Muscle of leg (tissue), 11 donors: ENCODE results near the gene HCAR2. TPM values are rescaled to one million over a fixed set of nuclear protein-coding genes. Genes with fewer than 3 reads are reported as not detected.
"Not testable (repeated sequence)": the region's sequence is repeated elsewhere in the genome, so short reads cannot be mapped to it uniquely, and the experiment has no call there.

Source experiments
- DNase-seq: peaks from one replicate; pipeline ENCODE4 v3.0.0; 2013
- H3K27ac ChIP-seq: one replicate; pipeline ENCODE4 v1.5.1; 2013; ENCODE audit warnings: mild to moderate bottlenecking, low read length, control low read depth
- H3K27me3 ChIP-seq: one replicate; pipeline ENCODE4 v1.6.1; 2013; ENCODE audit warnings: low read length; ENCODE audit not compliant: control insufficient read depth, insufficient read depth
- H3K36me3 ChIP-seq: one replicate; pipeline ENCODE4 v1.6.1; 2013; ENCODE audit warnings: low read length; ENCODE audit not compliant: control insufficient read depth, insufficient read depth
- H3K4me1 ChIP-seq: one replicate; pipeline ENCODE4 v1.6.1; 2013; ENCODE audit warnings: low read length; ENCODE audit not compliant: control insufficient read depth, insufficient read depth
- H3K4me3 ChIP-seq: one replicate; pipeline ENCODE4 v1.5.1; 2013; ENCODE audit warnings: low read length, control low read depth
- H3K9me3 ChIP-seq: replicated peaks from 2 replicates; pipeline ENCODE4 v1.6.1; 2013; ENCODE audit warnings: low read depth, low read length; ENCODE audit not compliant: control insufficient read depth
- WGBS: methylation state at CpG from one replicate; pipeline ENCODE4 v1.1.5; 2013; ENCODE audit warnings: missing lambda C conversion rate; ENCODE audit not compliant: insufficient coverage; 5-methylcytosine and 5-hydroxymethylcytosine counted together
- polyA plus RNA-seq, 8 donors: library from polyadenylated mRNA; unstranded; fragments of 120-200 nt; gene quantifications; one replicate each; pipeline versions ENCODE4 v1.2.1 to v1.2.3, GENCODE V29; 2013; ENCODE audit warnings: inconsistent platforms in 1 of 8, low replicate concordance in 1 of 8; ENCODE audit not compliant: insufficient read length in 8 of 8, insufficient read depth in 1 of 8
- total RNA-seq: library from RNA; stranded (reverse); fragments of 120-200 nt; gene quantifications from one replicate; pipeline ENCODE4 v1.2.4, GENCODE V29; 2013

Gene HCAR2
- total and polyA plus RNA-seq, 9 donors, result 0.06 to 1.7 (median 0.17) TPM; not detected in 3

GRCh38 chr12:122716658-122717057 is 13.5 kb upstream of the HCAR2 start, which contains the start of gene HCAR3:
Gene HCAR3 (minus strand): TSS chr12:122716811. CDS start chr12:122716737, 74 bp downstream.
- H3K36me3 ChIP-seq, H3K27me3 ChIP-seq, H3K27ac ChIP-seq, H3K4me3 ChIP-seq, H3K9me3 ChIP-seq, H3K4me1 ChIP-seq, DNase-seq: not testable (repeated sequence)
- WGBS, result 92% methylated on average over 5 of the region's 10 CpGs

GRCh38 chr12:122715211-122715610 is 12.1 kb upstream of the HCAR2 start:
- WGBS, result 47% methylated on average over 5 of the region's 6 CpGs

GRCh38 chr12:122713491-122714188 is 10.5 kb upstream of the HCAR2 start:
- not testable (repeated sequence) for H3K36me3 ChIP-seq, H3K27me3 ChIP-seq, H3K4me1 ChIP-seq, H3K27ac ChIP-seq, DNase-seq, H3K4me3 ChIP-seq, H3K9me3 ChIP-seq
- WGBS, result no CpG with 5 or more reads among the region's 10 CpGs

More at GRCh38 chr12:122715211-122715610, 12.1 kb upstream of the HCAR2 start:
- H3K4me3 ChIP-seq, H3K27me3 ChIP-seq, DNase-seq, H3K4me1 ChIP-seq, H3K9me3 ChIP-seq, H3K36me3 ChIP-seq, H3K27ac ChIP-seq: not testable (repeated sequence)

- H3K4me3 ChIP-seq, H3K9me3 ChIP-seq, H3K27me3 ChIP-seq, H3K27ac ChIP-seq, H3K36me3 ChIP-seq, H3K4me1 ChIP-seq: not testable (repeated sequence)
- no CpG with 5 or more reads among the region's 1 CpG for WGBS
- peak; percentile 23 for DNase-seq
Observed at GRCh38 chr12:122711266-122711665, 8.1 kb upstream of the HCAR2 start.

- not testable (repeated sequence) for H3K4me1 ChIP-seq, H3K4me3 ChIP-seq, H3K27me3 ChIP-seq, H3K9me3 ChIP-seq, H3K36me3 ChIP-seq, H3K27ac ChIP-seq, DNase-seq
- WGBS, result 20% methylated on average over 1 of the region's 2 CpGs
Observed at GRCh38 chr12:122710341-122710740, 7.2 kb upstream of the HCAR2 start.

GRCh38 chr12:122709287-122709686 is 6.1 kb upstream of the HCAR2 start:
- not testable (repeated sequence) for H3K27me3 ChIP-seq, H3K4me3 ChIP-seq, DNase-seq, H3K9me3 ChIP-seq, H3K4me1 ChIP-seq, H3K36me3 ChIP-seq, H3K27ac ChIP-seq
- WGBS, result no CpG with 5 or more reads among the region's 3 CpGs

- not testable (repeated sequence) for DNase-seq, H3K4me3 ChIP-seq, H3K27ac ChIP-seq, H3K27me3 ChIP-seq, H3K4me1 ChIP-seq, H3K9me3 ChIP-seq, H3K36me3 ChIP-seq
- WGBS, result no CpG with 5 or more reads among the region's 3 CpGs
Observed at GRCh38 chr12:122703841-122704240, 684 bp upstream of the HCAR2 start.

GRCh38 chr12:122701481-122701880 is 1.7 kb downstream of the HCAR2 start:
- not testable (repeated sequence) for H3K4me3 ChIP-seq, H3K4me1 ChIP-seq, H3K27me3 ChIP-seq, DNase-seq, H3K27ac ChIP-seq, H3K9me3 ChIP-seq, H3K36me3 ChIP-seq
- no CpG with 5 or more reads among the region's 4 CpGs for WGBS

- not testable (repeated sequence) for H3K4me3 ChIP-seq, H3K36me3 ChIP-seq, H3K4me1 ChIP-seq, H3K9me3 ChIP-seq, H3K27me3 ChIP-seq, DNase-seq, H3K27ac ChIP-seq
- no CpG with 5 or more reads among the region's 9 CpGs for WGBS
Observed at GRCh38 chr12:122700038-122700710, 3.0 kb downstream of the HCAR2 start.

- not testable (repeated sequence) for H3K27ac ChIP-seq, H3K4me3 ChIP-seq
Observed at GRCh38 chr12:122696922-122697321, 6.2 kb downstream of the HCAR2 start.

More at GRCh38 chr12:122696922-122697321, 6.2 kb downstream of the HCAR2 start:
- DNase-seq, H3K27me3 ChIP-seq, H3K4me1 ChIP-seq, H3K9me3 ChIP-seq, H3K36me3 ChIP-seq: not testable (repeated sequence)
- WGBS, result no CpG with 5 or more reads among the region's 2 CpGs
